Nasal cavity respiratory epithelium epithelial cell of viscerocranial mucosa (primary cell): ENCODE measurements around the gene VCX. TPM values are rescaled to one million over a fixed set of nuclear protein-coding genes. Genes with fewer than 3 reads are reported as not detected.

Experiments
- total RNA-seq: library from RNA; depleted of rRNA; stranded (reverse); fragments of >200 nt; gene quantifications from 2 replicates; pipeline ENCODE4 v1.2.3, GENCODE V29; 2014

The VCX gene
- total RNA-seq: not detected in 2 replicates

DNA sequence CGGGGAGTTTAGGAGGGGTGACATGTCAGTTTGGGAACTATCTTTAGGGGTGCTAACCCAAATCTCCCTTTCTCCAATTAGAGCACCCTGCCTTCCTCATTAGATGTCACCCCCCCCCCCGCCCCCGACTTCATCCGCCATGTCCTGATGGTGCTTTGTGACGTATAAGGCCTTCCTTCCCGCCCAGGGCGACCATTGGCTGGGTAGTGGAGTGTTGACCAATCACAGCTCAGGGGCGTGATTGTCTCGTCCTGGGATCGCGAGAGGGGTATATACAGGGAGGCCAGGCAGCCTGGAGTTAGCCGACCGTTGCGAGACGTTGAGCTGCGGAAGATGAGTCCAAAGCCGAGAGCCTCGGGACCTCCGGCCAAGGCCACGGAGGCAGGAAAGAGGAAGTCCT, at the start of gene VCX:
Gene VCX, plus strand, starts transcription at position 301 of the 400 bp plus-strand sequence. Its CDS starts 33 bp downstream, at position 334.

Other genes starting within 250 kb of the VCX start
- 17.8 and 41.4 TPM in 2 replicates for gene PNPLA4, start 84.2 kb downstream of the VCX start, total RNA-seq